Esophagus muscularis mucosa (tissue), 4 donors: ENCODE data around the gene LYPD5.

Experiments
- EP300 ChIP-seq: sonication (generic); formaldehyde crosslinking; IDR thresholded peaks from one replicate; pipeline ENCODE4 v1.6.1; 2017; ENCODE audit warnings: antibody characterized with exemption
- POLR2A ChIP-seq: fragments of 450-650 bp; IDR thresholded peaks from one replicate; pipeline ENCODE4 v1.6.1; 2017; ENCODE audit warnings: antibody characterized with exemption, moderate library complexity, mild to moderate bottlenecking, low read depth
- POLR2AphosphoS5 ChIP-seq, 2 donors: sonication (generic); formaldehyde crosslinking; IDR thresholded peaks; one replicate each; pipeline ENCODE4 v1.6.1; 2017; ENCODE audit warnings: antibody characterized with exemption in 2 of 2
- TF ChIP-seq, protein P1 (sequence below), 3 experiments: fragments of 200-600 bp in 2 of 3; fragments of 450-650 bp in 1 of 3; sonication (generic) in 2 of 3; IDR thresholded peaks; one replicate each; pipeline ENCODE4 v1.5.1; 2017 to 2019; ENCODE audit warnings: antibody characterized with exemption in 3 of 3, mild to moderate bottlenecking in 2 of 3, moderate library complexity in 1 of 3

DNA sequence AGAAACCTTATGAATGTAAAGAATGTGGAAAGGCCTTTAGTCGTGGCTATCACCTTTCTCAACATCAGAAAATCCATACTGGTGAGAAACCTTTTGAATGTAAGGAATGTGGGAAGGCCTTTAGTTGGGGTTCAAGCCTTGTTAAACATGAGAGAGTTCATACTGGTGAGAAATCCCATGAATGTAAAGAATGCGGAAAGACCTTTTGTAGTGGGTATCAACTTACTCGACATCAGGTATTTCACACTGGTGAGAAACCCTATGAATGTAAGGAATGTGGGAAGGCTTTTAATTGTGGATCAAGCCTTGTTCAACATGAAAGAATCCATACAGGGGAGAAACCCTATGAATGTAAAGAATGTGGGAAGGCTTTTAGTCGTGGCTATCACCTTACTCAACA, 45.6 kb upstream of the LYPD5 start:
- TF ChIP-seq, protein P1, sequence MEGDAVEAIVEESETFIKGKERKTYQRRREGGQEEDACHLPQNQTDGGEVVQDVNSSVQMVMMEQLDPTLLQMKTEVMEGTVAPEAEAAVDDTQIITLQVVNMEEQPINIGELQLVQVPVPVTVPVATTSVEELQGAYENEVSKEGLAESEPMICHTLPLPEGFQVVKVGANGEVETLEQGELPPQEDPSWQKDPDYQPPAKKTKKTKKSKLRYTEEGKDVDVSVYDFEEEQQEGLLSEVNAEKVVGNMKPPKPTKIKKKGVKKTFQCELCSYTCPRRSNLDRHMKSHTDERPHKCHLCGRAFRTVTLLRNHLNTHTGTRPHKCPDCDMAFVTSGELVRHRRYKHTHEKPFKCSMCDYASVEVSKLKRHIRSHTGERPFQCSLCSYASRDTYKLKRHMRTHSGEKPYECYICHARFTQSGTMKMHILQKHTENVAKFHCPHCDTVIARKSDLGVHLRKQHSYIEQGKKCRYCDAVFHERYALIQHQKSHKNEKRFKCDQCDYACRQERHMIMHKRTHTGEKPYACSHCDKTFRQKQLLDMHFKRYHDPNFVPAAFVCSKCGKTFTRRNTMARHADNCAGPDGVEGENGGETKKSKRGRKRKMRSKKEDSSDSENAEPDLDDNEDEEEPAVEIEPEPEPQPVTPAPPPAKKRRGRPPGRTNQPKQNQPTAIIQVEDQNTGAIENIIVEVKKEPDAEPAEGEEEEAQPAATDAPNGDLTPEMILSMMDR (IDR thresholded peaks at IDR 0.05), result no peak
- no peak for TF ChIP-seq POLR2AphosphoS5 (IDR thresholded peaks at IDR 0.05)
- TF ChIP-seq EP300, result no peak
- TF ChIP-seq POLR2A, result no peak
